GM19467 (cell line): ENCODE data around the gene CCDC148.

Experiments
- ATAC-seq: cut with Tn5 transposase; IDR thresholded peaks from one replicate; pipeline ENCODE4 v1.9.1; 2021; ENCODE audit warnings: mild to moderate bottlenecking, moderate library complexity; ENCODE audit not compliant: unreplicated experiment

Gene CCDC148

DNA sequence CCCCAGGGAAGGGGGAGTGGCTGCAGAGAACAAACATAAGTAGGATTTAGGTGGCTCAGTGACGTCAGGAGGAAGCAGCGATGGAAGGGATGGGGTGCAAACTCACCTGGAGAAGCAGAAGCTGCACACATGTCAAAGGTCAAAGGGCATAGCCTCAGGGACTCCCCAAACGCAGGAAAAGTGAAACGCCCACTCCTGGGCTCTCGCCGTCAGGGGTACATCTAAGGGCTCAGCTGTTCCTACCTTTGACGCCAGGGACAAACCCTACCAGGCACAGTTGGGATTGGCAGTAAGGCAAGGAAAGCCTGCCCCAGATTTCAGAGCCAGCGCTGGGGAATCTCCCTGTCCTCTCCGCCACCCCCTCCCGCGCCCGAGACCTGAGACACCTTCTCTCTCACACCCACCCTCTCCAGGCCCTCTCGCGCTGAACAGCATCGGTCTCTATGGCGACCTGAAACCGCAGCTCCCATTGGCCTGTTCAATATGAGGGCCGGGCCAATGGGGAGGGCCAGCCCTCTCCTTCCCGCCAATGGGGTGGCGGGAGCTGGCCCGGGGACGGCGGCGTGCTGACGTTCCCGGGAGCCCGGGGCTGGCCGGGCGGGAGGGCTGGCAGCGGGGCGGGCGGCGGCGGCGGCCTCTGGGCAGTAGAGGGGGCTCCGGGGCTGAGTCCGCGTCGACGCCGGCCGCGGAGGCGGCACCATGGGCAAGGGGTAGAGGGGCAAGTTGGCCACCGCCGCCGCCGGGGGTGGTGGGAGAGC, at the start of gene CCDC148, which contains the start of gene PKP4:
Gene CCDC148, minus strand, starts transcription at position 445 of the 758 bp plus-strand sequence. Its CDS starts 314 bp downstream, at position 131.
Gene PKP4, plus strand, starts transcription at position 644 of the 758 bp plus-strand sequence. CDS start 76,233 bp downstream, outside the sequence.
- peak; percentile 95 for ATAC-seq

DNA sequence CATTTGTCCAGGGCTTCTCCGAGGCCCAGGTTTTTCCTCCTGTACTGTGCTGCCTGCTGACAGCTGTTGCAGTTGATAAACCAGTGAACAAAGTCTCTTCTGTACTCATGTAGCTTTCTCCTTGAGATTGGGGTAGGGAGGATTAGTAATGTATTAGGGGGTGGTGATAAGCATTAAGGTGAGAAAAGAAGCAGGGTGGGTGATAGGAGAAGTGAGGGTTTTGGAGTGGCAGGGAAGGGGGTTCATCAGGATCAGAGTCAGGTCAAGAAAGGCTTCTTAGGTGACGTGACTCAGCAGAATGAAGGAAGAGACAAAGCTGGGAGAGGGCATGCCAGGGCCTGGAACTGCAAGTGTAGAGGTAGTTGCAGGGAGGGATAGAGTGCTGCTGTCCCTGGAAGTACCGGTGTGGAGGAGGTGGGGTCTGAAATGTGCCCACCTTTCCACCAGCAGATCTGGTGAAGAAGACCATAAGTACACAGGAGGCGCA, 48.9 kb upstream of the CCDC148 start:
- no peak for ATAC-seq

DNA sequence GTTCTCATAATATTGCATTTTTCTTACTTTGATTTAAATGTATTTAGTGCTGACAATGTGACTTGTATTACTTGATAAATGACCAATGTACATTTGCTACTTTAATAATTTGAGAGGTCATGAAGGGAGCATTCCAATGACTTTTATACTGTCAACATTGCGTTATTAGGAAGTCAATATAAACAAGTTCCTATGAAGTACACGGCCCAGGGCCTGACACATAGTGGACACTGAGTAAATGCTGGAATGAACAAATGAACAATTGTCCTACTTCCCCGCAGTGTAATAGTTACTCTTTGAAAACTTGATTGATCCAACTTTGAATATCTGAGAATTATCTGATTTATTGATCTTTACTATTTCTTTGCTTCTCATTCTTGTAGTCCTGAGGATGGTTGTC, 47.5 kb upstream of the CCDC148 start:
- ATAC-seq = no peak

GRCh38 chr2:158502974-158503373, 46.4 kb upstream of the CCDC148 start:
- ATAC-seq = no peak

- ATAC-seq = no peak
Measured at GRCh38 chr2:158501301-158501700, 44.7 kb upstream of the CCDC148 start.

- no peak for ATAC-seq
Measured at GRCh38 chr2:158500333-158500732, 43.8 kb upstream of the CCDC148 start.

GRCh38 chr2:158499383-158499782, 42.8 kb upstream of the CCDC148 start:
- no peak for ATAC-seq

- ATAC-seq = no peak
Measured at GRCh38 chr2:158498749-158499136, 42.2 kb upstream of the CCDC148 start.

DNA sequence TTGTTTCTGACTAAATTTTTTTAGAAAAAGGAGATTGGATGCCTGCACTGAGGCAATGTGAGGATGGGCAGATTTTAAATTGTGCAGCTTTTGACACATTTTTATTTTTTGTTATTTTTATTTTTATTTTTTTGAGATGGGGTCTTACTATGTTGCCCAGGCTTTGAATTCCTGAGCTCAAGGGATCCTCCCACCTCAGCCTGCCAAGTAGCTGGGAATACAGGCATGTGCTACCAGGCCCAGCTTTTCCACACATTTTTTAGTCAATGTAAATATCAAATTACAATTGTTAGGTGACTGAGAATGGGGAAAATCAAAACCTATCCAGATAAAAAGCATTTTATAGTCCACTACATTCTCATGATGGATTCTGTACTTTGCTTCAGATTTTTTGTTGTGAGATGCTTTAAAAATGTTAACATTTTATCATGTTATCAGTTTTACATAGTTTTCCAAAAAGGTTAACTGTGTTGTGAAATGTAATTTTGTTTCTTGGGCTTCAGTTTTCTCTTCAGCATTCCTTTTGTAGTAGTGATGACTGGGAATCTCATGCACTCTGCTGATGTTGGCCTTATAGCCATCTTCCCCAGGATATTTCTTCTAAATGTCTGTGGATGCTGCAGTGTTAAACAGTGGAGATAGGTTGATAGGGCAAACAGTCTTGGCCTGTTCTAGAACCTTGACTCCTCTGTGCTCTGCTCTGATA, 41.6 kb upstream of the CCDC148 start:
- no peak for ATAC-seq

GRCh38 chr2:158497486-158497885, 40.9 kb upstream of the CCDC148 start:
- no peak for ATAC-seq

DNA sequence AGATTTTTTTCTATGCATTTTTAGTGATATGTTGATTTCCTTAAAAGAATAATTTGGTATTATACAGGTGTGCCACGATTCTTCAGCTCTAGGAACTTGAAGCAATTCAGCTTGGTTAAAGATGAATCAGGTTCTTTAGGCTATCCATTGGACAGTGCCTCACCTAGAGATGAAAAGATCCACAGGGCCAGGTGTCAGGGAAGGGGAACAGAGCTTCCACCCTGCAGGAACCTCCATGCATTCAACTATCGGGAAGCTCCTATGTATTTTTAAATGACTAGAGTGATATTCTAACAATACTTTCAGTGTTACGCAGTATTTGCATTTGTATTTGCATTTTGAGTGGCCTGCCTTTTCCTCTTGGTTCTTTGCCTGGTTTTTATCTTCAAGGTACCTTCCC, 40.4 kb upstream of the CCDC148 start:
- ATAC-seq = no peak

GRCh38 chr2:158495175-158495574, 38.6 kb upstream of the CCDC148 start:
- ATAC-seq = no peak

- ATAC-seq = no peak
Measured at GRCh38 chr2:158493458-158493857, 36.9 kb upstream of the CCDC148 start.

GRCh38 chr2:158491072-158491471, 34.5 kb upstream of the CCDC148 start:
- no peak for ATAC-seq

- ATAC-seq = no peak
Measured at GRCh38 chr2:158489366-158490112, 33.0 kb upstream of the CCDC148 start.

DNA sequence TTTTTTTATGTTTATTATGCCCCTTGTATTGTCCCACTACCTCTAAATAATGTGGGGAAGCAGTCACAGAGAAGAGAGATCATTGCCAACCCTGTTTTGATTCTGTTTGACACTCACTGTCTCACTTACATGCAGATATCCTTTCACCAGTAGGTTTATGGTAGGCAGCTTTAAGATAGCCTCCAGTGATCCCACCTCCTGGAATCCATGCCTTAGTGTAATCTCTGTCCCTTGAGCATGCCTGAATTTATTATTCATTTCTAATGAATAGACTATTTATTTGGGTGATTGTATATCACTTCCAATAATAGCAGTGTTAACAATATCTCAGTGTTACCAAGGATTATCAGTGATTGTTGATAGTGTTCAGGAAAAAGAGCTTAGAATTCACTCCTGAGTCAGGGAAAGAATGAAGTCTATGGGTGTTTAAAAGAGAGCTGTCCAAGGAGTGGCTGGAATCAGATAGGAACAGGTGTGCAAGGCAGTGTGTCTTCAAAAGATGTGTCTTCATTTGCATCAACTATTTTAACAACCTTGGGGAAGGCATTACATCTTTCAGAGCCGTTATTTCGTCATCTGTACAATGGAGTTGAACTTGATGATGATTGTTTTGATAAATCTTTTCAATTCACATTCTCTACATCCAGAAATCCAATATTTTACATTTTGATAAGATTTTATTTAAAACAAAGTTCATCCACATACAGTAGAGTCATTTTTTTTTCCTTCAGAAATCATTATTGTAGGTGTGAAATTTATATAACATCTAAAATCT, 32.1 kb upstream of the CCDC148 start:
- no peak for ATAC-seq

DNA sequence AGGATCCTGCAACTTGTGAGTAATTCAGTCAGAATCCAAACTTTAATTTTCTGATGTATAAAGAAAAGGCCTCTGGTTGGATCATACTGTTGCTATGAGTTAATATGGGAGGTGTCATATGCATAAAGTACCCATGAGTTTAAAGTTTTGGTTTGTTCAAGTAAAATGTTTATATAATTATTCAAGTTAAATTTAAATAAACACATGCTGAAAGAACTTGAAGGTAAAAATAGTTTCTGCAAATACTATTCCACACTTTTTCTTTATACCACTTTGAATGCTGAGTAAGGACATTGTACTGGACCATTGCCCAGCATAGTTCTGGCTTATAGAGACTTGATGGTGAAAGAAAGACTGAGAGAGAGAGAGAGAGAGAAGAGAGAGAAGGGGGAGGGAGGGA, 30.9 kb upstream of the CCDC148 start:
- no peak for ATAC-seq

GRCh38 chr2:158486970-158487325, 30.4 kb upstream of the CCDC148 start:
- no peak for ATAC-seq

DNA sequence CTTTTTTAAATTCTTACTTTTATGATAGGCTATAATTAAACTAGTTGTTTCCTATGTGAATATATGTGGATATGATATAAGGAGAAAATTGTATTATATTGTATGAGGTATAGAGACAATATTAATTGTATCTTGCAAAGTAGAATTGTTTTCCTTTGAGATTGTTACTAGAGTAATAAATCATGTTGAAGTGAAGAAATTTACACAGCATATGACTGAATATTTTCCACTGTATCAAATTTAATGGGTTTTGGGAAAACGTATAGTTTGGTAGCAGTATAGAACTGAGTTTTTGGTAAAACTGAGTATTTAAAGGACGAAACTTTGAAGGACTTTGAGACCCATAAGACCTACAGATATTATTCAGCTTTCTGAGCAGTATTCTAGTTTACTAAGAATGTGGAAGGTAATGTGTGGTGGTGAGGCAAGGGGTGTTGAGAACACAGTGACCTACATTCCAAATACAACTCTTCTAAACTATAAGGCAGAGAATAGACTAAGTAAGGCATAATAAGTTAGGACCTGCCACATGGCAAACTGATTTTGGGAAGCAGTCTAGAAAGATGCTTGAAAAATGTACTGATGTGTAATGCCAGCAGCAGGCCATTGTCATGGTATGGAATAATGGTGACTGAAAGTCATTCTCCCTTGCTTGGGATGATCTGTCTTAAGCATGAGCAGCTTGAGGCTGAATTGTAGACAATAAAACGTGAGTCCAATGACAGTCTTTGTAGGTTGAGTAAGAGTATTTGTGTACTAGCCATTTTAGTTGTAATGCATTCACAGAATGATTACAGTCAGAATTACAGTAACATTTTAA, 29.8 kb upstream of the CCDC148 start:
- no peak for ATAC-seq
